GM10266 (cell line): ENCODE data around the gene OR1I1.

Source experiments
- DNase-seq: peaks from one replicate; pipeline ENCODE4 v3.0.0; 2012; ENCODE audit errors: extremely low spot score
- CTCF ChIP-seq: IDR thresholded peaks from 2 replicates; pipeline ENCODE4 v1.5.1; 2012; ENCODE audit warnings: mild to moderate bottlenecking, low read depth; ENCODE audit not compliant: control insufficient read depth, insufficient read depth; ENCODE audit errors: missing control alignments

The OR1I1 gene

GRCh38 chr19:15112385-15112784 is 30.4 kb downstream of the OR1I1 start:
- DNase-seq: no peak
- no peak for TF ChIP-seq CTCF

- no peak for TF ChIP-seq CTCF
- no peak for DNase-seq
These were observed 31.5 kb downstream of the OR1I1 start for GRCh38 chr19:15113245-15114152.

DNA sequence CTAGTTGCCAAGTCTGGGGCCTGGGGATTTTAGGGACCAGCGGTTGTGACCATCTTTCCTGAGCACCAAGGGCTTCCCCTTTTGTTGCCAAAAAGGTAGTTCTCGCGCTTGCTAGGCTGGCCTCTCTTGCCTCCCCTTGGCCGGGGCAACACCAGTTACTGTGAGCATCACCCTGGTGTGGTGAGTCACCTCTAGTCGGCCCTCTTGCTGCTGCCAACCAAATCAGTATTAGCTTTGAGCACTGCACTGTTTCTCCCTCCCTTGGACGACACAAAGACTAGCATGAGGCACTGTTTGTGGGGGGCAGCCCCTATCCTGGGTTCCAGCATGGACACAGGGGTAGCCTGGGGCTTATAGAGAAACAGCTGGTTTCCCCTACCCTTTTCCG is 32.1 kb downstream of the OR1I1 start:
- TF ChIP-seq CTCF: no peak
- no peak for DNase-seq

GRCh38 chr19:15115080-15115479 is 33.1 kb downstream of the OR1I1 start:
- DNase-seq: no peak
- TF ChIP-seq CTCF: no peak

GRCh38 chr19:15115762-15116615 is 34.0 kb downstream of the OR1I1 start:
- DNase-seq: no peak
- no peak for TF ChIP-seq CTCF

- DNase-seq: no peak
- TF ChIP-seq CTCF: no peak
These were observed 34.8 kb downstream of the OR1I1 start for GRCh38 chr19:15116856-15117255.
